Activated CD8-positive, alpha-beta memory T cell treated with anti-CD3 and anti-CD28 coated beads for 48 hours (primary cell): ENCODE measurements around the gene ACSF2.
A peak's percentile ranks its signal among the peaks of the same experiment; 100 is the strongest.

Experiments used
- DNase-seq, 3 experiments: peaks; one replicate each; pipeline ENCODE4 v3.0.0-alpha.2; 2020; ENCODE audit warnings: low read depth in 2 of 3, low spot score in 2 of 3

ACSF2 gene

GRCh38 chr17:50498021-50498874 lies 72.2 kb downstream of the ACSF2 start:
- no peak for DNase-seq

GRCh38 chr17:50499270-50499669 lies 73.3 kb downstream of the ACSF2 start:
- DNase-seq = no peak

- no peak for DNase-seq
These were observed 73.7 kb downstream of the ACSF2 start for GRCh38 chr17:50499721-50500120.

GRCh38 chr17:50501054-50501453 lies 75.0 kb downstream of the ACSF2 start:
- no peak for DNase-seq

GRCh38 chr17:50502301-50502990 lies 76.4 kb downstream of the ACSF2 start:
- no peak for DNase-seq

- DNase-seq = no peak
These were observed 79.6 kb downstream of the ACSF2 start for GRCh38 chr17:50505591-50506130.

- no peak for DNase-seq
These were observed 80.3 kb downstream of the ACSF2 start for GRCh38 chr17:50506298-50506697.

GRCh38 chr17:50507871-50508572 lies 82.0 kb downstream of the ACSF2 start, which contains the start of gene MYCBPAP:
Gene MYCBPAP, plus strand, starts transcription at chr17:50508439. Its CDS starts 236 bp downstream, at chr17:50508675.
- peak; percentile 28 to 70 (median 40) for DNase-seq

DNA sequence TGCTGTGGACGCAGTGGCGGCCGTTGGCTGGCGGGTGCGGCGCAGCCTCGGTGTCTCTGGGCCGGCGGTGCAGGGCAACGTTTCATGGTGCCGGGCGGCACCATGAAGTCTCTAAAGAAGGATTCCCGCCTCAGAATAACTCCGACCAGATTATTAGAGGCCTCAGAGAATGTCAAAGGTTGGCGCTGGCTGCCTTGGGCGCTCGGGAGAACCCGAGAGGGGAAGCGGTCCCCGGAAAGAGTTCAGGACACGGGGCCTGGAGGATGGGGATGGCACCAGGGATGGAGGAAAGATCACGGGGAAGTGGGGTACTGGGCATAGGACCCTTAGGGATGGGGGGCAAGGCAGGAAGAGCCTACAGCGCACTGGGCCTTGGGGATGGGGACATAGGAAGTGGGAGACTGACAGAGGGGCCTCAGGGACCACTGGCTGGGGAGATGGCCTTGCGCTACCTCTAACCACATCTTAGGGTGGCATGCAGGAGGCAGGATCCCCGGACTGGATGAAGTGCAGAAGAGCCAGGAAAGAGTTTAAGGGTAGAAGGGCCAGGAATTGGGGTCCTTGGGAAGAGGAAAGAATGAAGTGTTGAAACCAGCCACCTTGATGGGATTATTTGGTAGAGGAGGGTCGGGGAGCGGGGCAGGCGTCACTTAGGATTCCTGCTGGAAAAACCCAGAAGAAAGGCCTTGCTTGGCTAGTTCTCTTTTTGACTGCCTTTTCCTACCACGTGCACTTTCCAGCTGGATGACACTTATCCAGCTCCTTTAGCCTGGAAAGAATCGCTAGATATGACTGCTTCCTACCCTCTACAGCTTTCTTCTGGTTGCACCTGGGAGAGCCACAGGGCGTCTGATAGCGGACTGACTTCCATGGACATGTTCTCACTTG lies 82.8 kb downstream of the ACSF2 start:
- no peak for DNase-seq

GRCh38 chr17:50511058-50511457 lies 85.0 kb downstream of the ACSF2 start:
- peak in 1 of 3 experiments; percentile 8 for DNase-seq

DNA sequence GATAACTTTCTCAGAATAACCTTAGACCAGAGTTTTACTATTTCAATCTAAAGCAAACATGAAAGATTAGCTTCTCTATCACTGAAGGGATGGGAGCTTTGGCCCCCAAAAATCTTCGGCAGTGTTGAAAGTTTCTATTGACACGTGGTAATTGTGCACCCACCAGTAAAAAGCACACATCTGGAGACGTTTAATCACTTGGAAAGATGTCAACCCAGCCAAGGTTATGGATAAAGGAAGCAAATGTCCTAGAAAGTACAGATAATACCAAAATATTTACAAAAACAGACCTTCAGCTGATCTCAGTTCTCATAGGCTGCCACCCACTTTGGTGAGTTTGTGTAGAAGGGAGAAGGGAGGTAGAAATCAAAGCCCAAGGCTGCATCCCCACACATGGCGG lies 87.5 kb downstream of the ACSF2 start:
- DNase-seq = no peak

DNA sequence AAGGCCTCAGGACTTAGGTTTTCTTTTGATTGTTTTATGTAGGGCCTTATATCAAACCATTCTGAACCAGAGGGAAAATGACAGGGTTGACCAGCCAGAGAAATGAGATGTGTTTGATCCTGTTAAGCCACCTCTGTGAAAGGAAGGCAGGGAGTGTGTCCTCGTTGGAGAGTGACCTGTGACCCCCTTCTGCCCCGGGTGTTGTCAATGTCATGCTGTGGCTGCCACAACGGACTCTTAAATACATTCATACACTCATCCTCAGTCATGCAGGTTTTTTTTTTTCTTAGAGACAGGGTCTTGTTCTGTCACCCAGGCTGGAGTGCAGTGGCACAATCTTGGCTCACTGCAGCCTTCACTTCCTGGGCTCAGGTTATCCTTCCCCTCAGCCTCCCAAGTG lies 88.4 kb downstream of the ACSF2 start:
- DNase-seq = no peak

DNA sequence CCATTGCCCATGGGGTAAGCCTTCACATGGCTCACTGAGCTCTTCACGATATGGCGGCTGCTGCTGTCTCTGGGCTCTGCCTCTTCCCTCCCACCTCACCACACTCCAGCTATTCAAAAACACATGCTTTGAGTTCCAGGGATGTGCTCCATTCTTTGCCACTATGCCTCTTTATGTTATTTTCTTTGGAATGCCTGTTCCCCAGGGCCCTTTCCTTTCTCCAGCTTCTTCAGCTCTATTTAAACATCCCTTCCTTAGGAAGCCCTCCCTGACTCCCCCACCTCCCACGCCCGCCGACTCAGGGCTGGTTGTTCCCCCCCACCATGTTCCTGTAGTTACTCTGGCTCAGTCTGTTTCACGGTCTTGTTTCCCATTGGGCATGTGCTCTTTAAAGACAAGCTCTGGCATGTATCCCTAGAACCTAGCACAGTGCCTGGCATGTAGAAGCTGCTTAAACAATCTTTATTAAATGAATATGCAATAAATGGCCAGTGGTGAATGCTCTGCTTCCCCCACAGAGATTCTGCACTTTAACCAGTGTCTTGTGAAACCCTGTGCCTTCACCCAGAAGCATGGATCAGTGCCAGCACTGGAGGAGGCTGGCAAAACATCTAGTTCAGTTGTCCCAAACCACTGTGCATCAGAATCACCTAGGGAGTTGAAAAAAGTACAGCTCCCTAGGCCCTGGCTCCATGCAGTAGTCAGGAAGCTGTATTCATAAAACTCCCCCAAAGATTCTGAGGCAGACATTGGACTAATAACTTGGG lies 89.1 kb downstream of the ACSF2 start:
- no peak for DNase-seq

DNA sequence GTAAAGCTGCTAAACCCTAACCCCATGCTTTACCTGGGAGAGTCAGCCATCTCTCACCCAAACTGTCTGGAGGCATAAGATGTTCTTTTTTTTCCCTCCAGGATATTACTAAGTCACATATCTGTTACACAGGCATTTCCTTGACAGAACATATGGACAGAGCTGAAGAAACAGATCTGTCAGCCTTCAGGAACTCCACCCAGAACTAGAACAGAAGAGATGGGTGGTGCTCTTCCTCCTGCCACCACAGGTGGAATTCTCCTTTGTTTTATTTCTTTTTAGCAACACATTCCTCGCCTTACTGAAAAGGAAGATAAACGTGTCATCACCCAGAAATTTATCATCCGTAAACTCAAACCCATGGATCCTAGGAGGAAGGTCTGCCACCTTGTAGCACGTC lies 91.0 kb downstream of the ACSF2 start:
- no peak for DNase-seq

- no peak for DNase-seq
These were observed 91.7 kb downstream of the ACSF2 start for GRCh38 chr17:50517504-50518383.

- DNase-seq = no peak
These were observed 92.5 kb downstream of the ACSF2 start for GRCh38 chr17:50518384-50519023.

GRCh38 chr17:50519141-50519834 lies 93.3 kb downstream of the ACSF2 start:
- no peak for DNase-seq

- DNase-seq = no peak
These were observed 94.5 kb downstream of the ACSF2 start for GRCh38 chr17:50520483-50520882.
